ENCODE measurements around the gene RPS6KL1.

The RPS6KL1 gene

DNA sequence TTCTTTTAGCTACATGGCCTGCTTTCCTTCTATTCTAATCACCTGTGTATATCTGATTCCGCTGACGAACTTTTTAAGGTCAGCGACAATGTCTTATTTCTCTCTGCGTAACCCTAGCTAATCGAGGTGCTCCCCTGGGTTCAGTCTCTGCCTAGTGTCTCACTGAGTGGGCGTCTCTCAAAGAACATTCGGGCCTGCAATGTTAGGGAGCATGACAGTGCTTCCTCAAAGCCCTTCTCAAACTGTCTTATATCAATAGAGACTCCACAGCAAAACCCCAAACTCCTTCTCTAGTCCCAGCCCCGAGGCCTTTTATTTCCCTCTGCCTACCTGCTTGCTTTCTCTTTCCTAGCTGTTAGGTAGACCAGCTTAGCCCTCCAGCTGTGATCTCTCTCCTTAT is 13.7 kb upstream of the RPS6KL1 start:
- H3K27me3 ChIP-seq (ENCODE audit: insufficient read depth, low read length, poor library complexity), result no peaks in the 10 kb centered on the region
- H3K9ac ChIP-seq (ENCODE audit: low read depth, low read length), result no peak overlapping the region
- TF ChIP-seq, protein P1, sequence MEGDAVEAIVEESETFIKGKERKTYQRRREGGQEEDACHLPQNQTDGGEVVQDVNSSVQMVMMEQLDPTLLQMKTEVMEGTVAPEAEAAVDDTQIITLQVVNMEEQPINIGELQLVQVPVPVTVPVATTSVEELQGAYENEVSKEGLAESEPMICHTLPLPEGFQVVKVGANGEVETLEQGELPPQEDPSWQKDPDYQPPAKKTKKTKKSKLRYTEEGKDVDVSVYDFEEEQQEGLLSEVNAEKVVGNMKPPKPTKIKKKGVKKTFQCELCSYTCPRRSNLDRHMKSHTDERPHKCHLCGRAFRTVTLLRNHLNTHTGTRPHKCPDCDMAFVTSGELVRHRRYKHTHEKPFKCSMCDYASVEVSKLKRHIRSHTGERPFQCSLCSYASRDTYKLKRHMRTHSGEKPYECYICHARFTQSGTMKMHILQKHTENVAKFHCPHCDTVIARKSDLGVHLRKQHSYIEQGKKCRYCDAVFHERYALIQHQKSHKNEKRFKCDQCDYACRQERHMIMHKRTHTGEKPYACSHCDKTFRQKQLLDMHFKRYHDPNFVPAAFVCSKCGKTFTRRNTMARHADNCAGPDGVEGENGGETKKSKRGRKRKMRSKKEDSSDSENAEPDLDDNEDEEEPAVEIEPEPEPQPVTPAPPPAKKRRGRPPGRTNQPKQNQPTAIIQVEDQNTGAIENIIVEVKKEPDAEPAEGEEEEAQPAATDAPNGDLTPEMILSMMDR (IDR thresholded peaks at IDR 0.05; ENCODE audit: borderline replicate concordance, extremely low read depth, low read length, poor library complexity, severe bottlenecking), result no peak
- no peak for TF ChIP-seq EZH2 (IDR thresholded peaks at IDR 0.05; ENCODE audit: borderline replicate concordance, low read depth, low read length, severe bottlenecking)
- H3K4me3 ChIP-seq (ENCODE audit: low read depth in 1 of 2, low read length in 2 of 2), result no peak overlapping the region
- no peaks in the 10 kb centered on the region for H3K36me3 ChIP-seq (ENCODE audit: insufficient read depth, low read length)
- DNase-seq (no peak), ATAC-seq (ENCODE audit: insufficient read depth, low read depth) (no peak)
- H2AFZ ChIP-seq (ENCODE audit: low read depth, low read length), result no peak overlapping the region
- no peak overlapping the region for H3K4me2 ChIP-seq (ENCODE audit: insufficient read depth, low read length)
- H3K9me3 ChIP-seq (ENCODE audit: insufficient read depth, low read length, severe bottlenecking), result no peaks in the 10 kb centered on the region
- H3K27ac ChIP-seq (ENCODE audit: low read length), result no peak overlapping the region
- H4K20me1 ChIP-seq (ENCODE audit: insufficient read depth, low read length), result no peaks in the 10 kb centered on the region
- no peaks in the 10 kb centered on the region for H3K4me1 ChIP-seq (ENCODE audit: insufficient read depth, low read length)
- no peaks in the 10 kb centered on the region for H3K79me2 ChIP-seq (ENCODE audit: insufficient read depth, low read length)

DNA sequence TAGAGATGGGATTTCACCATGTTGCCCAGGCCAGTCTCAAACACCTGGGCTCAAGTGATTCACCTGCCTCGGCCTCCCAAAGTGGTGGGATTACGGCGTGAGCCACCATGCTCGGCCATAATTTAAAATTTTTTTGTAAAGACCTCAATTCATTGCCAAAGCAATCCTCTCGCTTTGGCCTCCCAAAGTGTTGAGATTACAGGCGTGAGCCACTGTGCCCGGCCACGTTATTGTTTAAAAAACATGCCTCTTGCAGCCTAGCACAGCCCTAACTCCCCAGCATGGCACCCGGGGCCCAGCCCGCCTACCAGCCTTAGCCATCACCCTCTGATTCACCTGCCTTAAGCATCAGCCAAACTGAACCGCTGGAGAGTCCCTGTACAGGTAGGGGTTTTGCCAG is 13.1 kb upstream of the RPS6KL1 start:
- Histone ChIP-seq H3K9me3 (ENCODE audit: insufficient read depth, low read length, severe bottlenecking) (no peaks in the 10 kb centered on the region), H3K27ac (ENCODE audit: low read length) (no peak overlapping the region), H3K4me3 (ENCODE audit: low read depth in 1 of 2, low read length in 2 of 2) (no peak overlapping the region), H3K4me1 (ENCODE audit: insufficient read depth, low read length) (no peaks in the 10 kb centered on the region), H2AFZ (ENCODE audit: low read depth, low read length) (no peak overlapping the region), H3K9ac (ENCODE audit: low read depth, low read length) (no peak overlapping the region), H4K20me1 (ENCODE audit: insufficient read depth, low read length) (no peaks in the 10 kb centered on the region), H3K4me2 (ENCODE audit: insufficient read depth, low read length) (no peak overlapping the region), H3K27me3 (ENCODE audit: insufficient read depth, low read length, poor library complexity) (no peaks in the 10 kb centered on the region), H3K79me2 (ENCODE audit: insufficient read depth, low read length) (no peaks in the 10 kb centered on the region), H3K36me3 (ENCODE audit: insufficient read depth, low read length) (no peaks in the 10 kb centered on the region)
- TF ChIP-seq, protein P1 (IDR thresholded peaks at IDR 0.05; ENCODE audit: borderline replicate concordance, extremely low read depth, low read length, poor library complexity, severe bottlenecking), result no peak
- no peak for TF ChIP-seq EZH2 (IDR thresholded peaks at IDR 0.05; ENCODE audit: borderline replicate concordance, low read depth, low read length, severe bottlenecking)
- no peak for DNase-seq
- no peak for ATAC-seq (ENCODE audit: insufficient read depth, low read depth)

DNA sequence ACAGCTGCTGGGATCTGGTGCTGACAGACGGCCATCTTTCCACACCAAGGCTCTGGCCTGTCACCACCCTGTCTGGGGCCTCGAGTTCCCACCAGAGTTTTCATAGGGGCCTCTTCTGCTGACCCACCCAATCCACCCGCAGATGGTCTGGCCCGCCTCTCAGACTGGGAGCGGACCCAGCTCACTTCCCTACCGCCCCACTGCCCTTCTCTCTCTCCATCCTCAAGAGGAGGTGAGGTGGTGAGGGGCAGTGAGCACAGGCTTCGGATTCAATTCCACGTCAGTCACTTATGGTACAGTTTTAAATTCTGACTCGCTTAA is 12.3 kb upstream of the RPS6KL1 start:
- H3K36me3 ChIP-seq (ENCODE audit: insufficient read depth, low read length), result no peaks in the 10 kb centered on the region
- H2AFZ ChIP-seq (ENCODE audit: low read depth, low read length), result no peak overlapping the region
- TF ChIP-seq, protein P1 (IDR thresholded peaks at IDR 0.05; ENCODE audit: borderline replicate concordance, extremely low read depth, low read length, poor library complexity, severe bottlenecking), result no peak
- TF ChIP-seq EZH2 (IDR thresholded peaks at IDR 0.05; ENCODE audit: borderline replicate concordance, low read depth, low read length, severe bottlenecking), result no peak
- no peaks in the 10 kb centered on the region for H3K9me3 ChIP-seq (ENCODE audit: insufficient read depth, low read length, severe bottlenecking)
- H3K27ac ChIP-seq (ENCODE audit: low read length), result no peak overlapping the region
- H4K20me1 ChIP-seq (ENCODE audit: insufficient read depth, low read length), result no peaks in the 10 kb centered on the region
- no peaks in the 10 kb centered on the region for H3K4me1 ChIP-seq (ENCODE audit: insufficient read depth, low read length)
- ATAC-seq (ENCODE audit: insufficient read depth, low read depth) (no peak), DNase-seq (no peak)
- H3K4me2 ChIP-seq (ENCODE audit: insufficient read depth, low read length), result no peak overlapping the region
- no peaks in the 10 kb centered on the region for H3K79me2 ChIP-seq (ENCODE audit: insufficient read depth, low read length)
- no peaks in the 10 kb centered on the region for H3K27me3 ChIP-seq (ENCODE audit: insufficient read depth, low read length, poor library complexity)
- H3K9ac ChIP-seq (ENCODE audit: low read depth, low read length), result no peak overlapping the region
- no peak overlapping the region for H3K4me3 ChIP-seq (ENCODE audit: low read depth in 1 of 2, low read length in 2 of 2)

Measured in DND-41 (cell line).